IPS DF 19.7 (cell line): Measurements from ENCODE around the gene MFNG.

ENCODE experiments used
- DNase-seq: peaks from one replicate; pipeline ENCODE4 v3.0.0-alpha.2; 2013; ENCODE audit warnings: low read depth, low spot score

MFNG gene

GRCh38 chr22:37425800-37426705 lies 60.1 kb downstream of the MFNG start:
- DNase-seq, result no peak

GRCh38 chr22:37425369-37425768 lies 60.8 kb downstream of the MFNG start:
- no peak for DNase-seq

GRCh38 chr22:37423283-37423682 lies 62.9 kb downstream of the MFNG start:
- no peak for DNase-seq

GRCh38 chr22:37421468-37421877 lies 64.7 kb downstream of the MFNG start:
- DNase-seq, result no peak

GRCh38 chr22:37420686-37421467 lies 65.3 kb downstream of the MFNG start:
- no peak for DNase-seq

- DNase-seq, result peak; percentile 35
Measured at GRCh38 chr22:37419969-37420685, 66.1 kb downstream of the MFNG start.

GRCh38 chr22:37419370-37419968 lies 66.7 kb downstream of the MFNG start:
- no peak for DNase-seq
